Hepatocyte (in vitro differentiated cells): Measurements from ENCODE around the gene ARHGEF4.

Experiments used
- CTCF ChIP-seq: fragments of 200-600 bp; sonication (generic); IDR thresholded peaks from 2 replicates; pipeline ENCODE4 v1.5.1; 2016; ENCODE audit warnings: antibody characterized with exemption, mild to moderate bottlenecking; ENCODE audit not compliant: poor library complexity
- EZH2 ChIP-seq: fragments of 200-600 bp; sonication (generic); IDR thresholded peaks from 2 replicates; pipeline ENCODE4 v1.6.1; 2016; ENCODE audit warnings: antibody characterized with exemption, mild to moderate bottlenecking, borderline replicate concordance
- EZH2phosphoT487 ChIP-seq: fragments of 200-600 bp; sonication (generic); IDR thresholded peaks from one replicate; pipeline ENCODE4 v1.6.1; 2018; ENCODE audit warnings: antibody characterized with exemption, mild to moderate bottlenecking, low read depth, moderate library complexity; ENCODE audit not compliant: unreplicated experiment, severe bottlenecking

- TF ChIP-seq CTCF: no peak
- no peak for TF ChIP-seq EZH2
- TF ChIP-seq EZH2phosphoT487: no peak
These were observed 47.3 kb downstream of the ARHGEF4 start for GRCh38 chr2:130884013-130884412.
